Uterus (tissue), 2 donors: ENCODE measurements around the gene IPPK.

Experiments
- POLR2A ChIP-seq, 2 donors: fragments of 450-650 bp; IDR thresholded peaks; one replicate each; pipeline ENCODE4 v1.6.1; 2016; ENCODE audit warnings: antibody characterized with exemption in 2 of 2, mild to moderate bottlenecking in 1 of 2, moderate library complexity in 1 of 2
- TF ChIP-seq, protein P1 (sequence below), 4 experiments: fragments of 200-600 bp in 2 of 4; fragments of 450-650 bp in 2 of 4; sonication (generic) in 2 of 4; IDR thresholded peaks; one replicate each; pipeline ENCODE4 v1.5.1; 2016 to 2019; ENCODE audit warnings: antibody characterized with exemption in 4 of 4, mild to moderate bottlenecking in 2 of 4, moderate library complexity in 1 of 4

DNA sequence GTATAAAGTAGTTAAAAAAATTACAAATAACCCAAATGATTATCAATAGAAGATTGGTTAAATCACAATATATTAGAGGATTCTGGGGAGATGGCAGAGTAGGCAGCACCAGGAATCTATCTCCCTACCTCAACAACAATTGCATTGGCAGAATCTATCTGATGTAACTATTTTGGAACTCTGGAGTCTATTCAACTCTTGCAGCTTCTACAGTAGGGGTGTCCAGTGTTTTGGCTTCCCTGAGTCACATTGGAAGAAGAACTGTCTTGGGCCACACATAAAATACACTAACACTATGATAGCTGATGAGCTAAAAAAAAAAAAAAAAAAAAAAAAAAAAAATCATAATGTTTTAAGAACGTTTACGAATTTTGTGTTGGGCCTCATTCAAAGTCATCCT lies 104.9 kb downstream of the IPPK start:
- TF ChIP-seq, protein P1, sequence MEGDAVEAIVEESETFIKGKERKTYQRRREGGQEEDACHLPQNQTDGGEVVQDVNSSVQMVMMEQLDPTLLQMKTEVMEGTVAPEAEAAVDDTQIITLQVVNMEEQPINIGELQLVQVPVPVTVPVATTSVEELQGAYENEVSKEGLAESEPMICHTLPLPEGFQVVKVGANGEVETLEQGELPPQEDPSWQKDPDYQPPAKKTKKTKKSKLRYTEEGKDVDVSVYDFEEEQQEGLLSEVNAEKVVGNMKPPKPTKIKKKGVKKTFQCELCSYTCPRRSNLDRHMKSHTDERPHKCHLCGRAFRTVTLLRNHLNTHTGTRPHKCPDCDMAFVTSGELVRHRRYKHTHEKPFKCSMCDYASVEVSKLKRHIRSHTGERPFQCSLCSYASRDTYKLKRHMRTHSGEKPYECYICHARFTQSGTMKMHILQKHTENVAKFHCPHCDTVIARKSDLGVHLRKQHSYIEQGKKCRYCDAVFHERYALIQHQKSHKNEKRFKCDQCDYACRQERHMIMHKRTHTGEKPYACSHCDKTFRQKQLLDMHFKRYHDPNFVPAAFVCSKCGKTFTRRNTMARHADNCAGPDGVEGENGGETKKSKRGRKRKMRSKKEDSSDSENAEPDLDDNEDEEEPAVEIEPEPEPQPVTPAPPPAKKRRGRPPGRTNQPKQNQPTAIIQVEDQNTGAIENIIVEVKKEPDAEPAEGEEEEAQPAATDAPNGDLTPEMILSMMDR (IDR thresholded peaks at IDR 0.05), result no peak
- TF ChIP-seq POLR2A (IDR thresholded peaks at IDR 0.05), result no peak
